ENCODE results near the gene PBX1. TPM values are rescaled to one million over a fixed set of nuclear protein-coding genes. Genes with fewer than 3 reads are reported as not detected.

The PBX1 gene
- total and polyA plus RNA-seq, 12 donors = 13.3 to 91.8 (median 62.7) TPM

- H3K9me3 ChIP-seq = no peaks in the 10 kb centered on the region
- 0% methylated on average over 20 of the region's 20 CpGs for WGBS, 2 donors
- DNase-seq (peak; percentile 31 to 49), ATAC-seq (peak; percentile 18 to 68 (median 44))
- peak overlapping the region; percentile 28 to 91 (median 84) for H3K27ac ChIP-seq
- H3K36me3 ChIP-seq = no peaks in the 10 kb centered on the region
- peak overlapping the region; percentile 55 to 79 (median 73) for H3K4me3 ChIP-seq
- peaks cover 0 to 17% (median 10%) of the 10 kb centered on the region in 9 donors for H3K4me1 ChIP-seq
- intact Hi-C loops (cut with DNase I) = loop anchor here in 8 of 10 donors (2.0 to 10.0 kb wide), 12 partner anchors 43 to 391 kb away; no protein-coding TSS in a partner anchor
- no peak for TF ChIP-seq CTCF (IDR thresholded peaks at IDR 0.05)
- peaks cover 0 to 15% (median 0%) of the 10 kb centered on the region in 7 donors for H3K27me3 ChIP-seq
These were observed 513 bp downstream of the PBX1 start for GRCh38 chr1:164559342-164560051.

DNA sequence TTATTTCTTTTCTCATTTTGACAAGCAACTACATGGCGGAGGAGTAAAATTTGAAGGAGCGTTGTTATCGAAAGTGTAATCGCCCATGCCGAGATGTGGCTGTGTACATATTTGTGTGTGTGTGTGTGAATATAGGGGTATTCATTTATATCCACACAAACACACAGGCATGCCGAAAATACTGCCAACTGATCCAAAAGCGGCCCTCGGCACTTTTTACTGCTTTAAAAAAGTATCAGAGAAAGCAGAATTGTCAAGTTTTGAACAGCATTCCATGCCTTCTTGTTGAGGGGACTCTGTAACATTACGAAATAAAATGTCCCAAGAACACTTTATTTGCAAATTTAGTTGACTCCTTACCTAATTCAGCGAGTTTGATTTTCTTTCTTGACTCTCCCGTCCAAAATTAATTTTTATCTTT, 1.1 kb downstream of the PBX1 start:
- Histone ChIP-seq H3K36me3 (no peaks in the 10 kb centered on the region), H3K4me1 (peaks cover 0 to 23% (median 11%) of the 10 kb centered on the region in 9 donors), H3K27me3 (peaks cover 0 to 15% (median 0%) of the 10 kb centered on the region in 7 donors), H3K4me3 (peak overlapping the region; percentile 55 to 79 (median 73)), H3K27ac (peak overlapping the region; percentile 28 to 91 (median 84)), H3K9me3 (no peaks in the 10 kb centered on the region)
- intact Hi-C loops (cut with DNase I) = loop anchor here in 8 of 10 donors (5.0 to 10.0 kb wide), 8 partner anchors 42 to 227 kb away; no protein-coding TSS in a partner anchor
- 0 to 1% methylated on average over 11 of the region's 11 CpGs for WGBS, 2 donors
- no peak for TF ChIP-seq CTCF (IDR thresholded peaks at IDR 0.05)
- ATAC-seq (no peak), DNase-seq (no peak)

DNA sequence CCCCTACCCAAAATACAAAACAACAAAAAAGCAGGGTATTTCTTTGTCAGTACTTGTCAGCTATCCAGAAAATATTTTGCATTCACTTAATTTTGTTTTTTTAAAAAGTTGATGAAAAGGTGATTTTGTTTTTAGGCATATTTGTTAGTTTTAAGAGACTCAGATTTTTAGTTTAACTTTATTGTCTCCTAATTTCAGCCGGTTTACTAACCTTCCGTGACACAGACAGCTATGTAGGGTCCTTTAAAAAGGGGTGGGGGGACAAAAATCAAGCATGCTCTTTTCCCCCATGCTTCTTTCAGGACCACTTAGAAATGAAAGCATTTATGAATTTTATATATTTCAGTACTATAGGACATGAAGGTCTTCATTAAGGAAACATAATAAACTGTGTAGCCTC, 1.6 kb downstream of the PBX1 start:
- WGBS, 2 donors = 2 to 4% methylated on average over 2 of the region's 2 CpGs
- peaks cover 0 to 15% (median 0%) of the 10 kb centered on the region in 7 donors for H3K27me3 ChIP-seq
- intact Hi-C loops (cut with DNase I) = loop anchor here in 8 of 10 donors (5.0 to 10.0 kb wide), 8 partner anchors 42 to 227 kb away; no protein-coding TSS in a partner anchor
- H3K4me3 ChIP-seq = peak overlapping the region; percentile 55 to 79 (median 73)
- TF ChIP-seq CTCF (IDR thresholded peaks at IDR 0.05) = no peak
- H3K4me1 ChIP-seq = peaks cover 0 to 28% (median 12%) of the 10 kb centered on the region in 9 donors
- H3K9me3 ChIP-seq = no peaks in the 10 kb centered on the region
- H3K27ac ChIP-seq = peak overlapping the region; percentile 28 to 91 (median 84)
- H3K36me3 ChIP-seq = no peaks in the 10 kb centered on the region
- ATAC-seq (no peak), DNase-seq (no peak)

DNA sequence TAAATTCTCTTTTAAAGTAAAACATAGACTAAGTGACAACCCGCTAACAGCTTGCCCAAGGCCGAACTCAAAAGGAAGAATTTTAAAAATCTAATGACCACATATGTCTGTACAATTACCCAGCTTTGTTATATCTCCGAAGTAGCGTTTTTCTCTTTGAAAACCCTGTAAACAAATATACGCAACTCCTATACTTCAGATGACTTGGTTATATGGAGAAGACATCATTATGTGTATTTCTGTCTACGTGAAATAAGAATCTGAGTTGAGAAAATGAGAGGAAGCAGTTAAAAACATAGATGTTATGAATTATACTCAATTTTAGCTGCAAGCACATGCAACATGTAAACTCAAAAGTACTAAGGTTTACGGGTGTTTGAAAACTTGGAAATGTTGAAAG, 2.0 kb downstream of the PBX1 start:
- Histone ChIP-seq H3K27ac (peak overlapping the region; percentile 6 to 91 (median 84)), H3K4me3 (peak overlapping the region; percentile 55 to 79 (median 73)), H3K9me3 (no peaks in the 10 kb centered on the region), H3K36me3 (no peaks in the 10 kb centered on the region), H3K27me3 (peaks cover 0 to 15% (median 0%) of the 10 kb centered on the region in 7 donors), H3K4me1 (peaks cover under 1 to 32% (median 16%) of the 10 kb centered on the region in 9 donors)
- intact Hi-C loops (cut with DNase I) = loop anchor here in 8 of 10 donors (5.0 to 10.0 kb wide), 8 partner anchors 41 to 226 kb away; no protein-coding TSS in a partner anchor
- ATAC-seq (no peak), DNase-seq (no peak)
- TF ChIP-seq CTCF (IDR thresholded peaks at IDR 0.05) = no peak
- WGBS, 2 donors = 1 to 4% methylated on average over 7 of the region's 7 CpGs

All from heart right ventricle (tissue), 16 donors.